Endothelial cell of umbilical vein (primary cell): ENCODE measurements around the gene QPCT. TPM values are rescaled to one million over a fixed set of nuclear protein-coding genes. Genes with fewer than 3 reads are reported as not detected.
A peak's percentile ranks its signal among the peaks of the same experiment; 100 is the strongest.

ENCODE experiments used
- BruUV-seq: library from RNA; stranded (reverse); fragments of 400-500 nt; replicated peaks from 2 replicates; lab custom pipeline; 2021; lab: Mats Ljungman, UMichigan
- CTCF ChIA-PET: fragments of 300-600, 350-600 bp; sonication (Branson Sonifier 250); formaldehyde crosslinking; loops from one replicate; lab custom pipeline; 2021; ENCODE audit warnings: antibody characterized with exemption, inconsistent platforms; lab: Charles Lee
- POLR2A ChIA-PET: fragments of 300-600, 350-600 bp; sonication (Branson Sonifier 250); formaldehyde crosslinking; loops from one replicate; lab custom pipeline; 2021; ENCODE audit warnings: antibody characterized with exemption, inconsistent platforms; lab: Charles Lee
- DNase-seq: peaks from one replicate; pipeline ENCODE4 v3.0.0-alpha.2; 2011; ENCODE audit warnings: low read depth, low spot score
- FAIRE-seq: peaks from 2 replicates; lab custom pipeline; 2011; peaks lifted over from hg19 to GRCh38; lab: Jason Lieb, UNC
- H2AFZ ChIP-seq: 2 replicates; pipeline ENCODE4 v1.6.0; 2012; ENCODE audit warnings: low read depth, low read length, control low read depth, inconsistent platforms
- H3K27ac ChIP-seq: 2 replicates; pipeline ENCODE4 v1.5.1; 2011; ENCODE audit warnings: low read depth, mild to moderate bottlenecking, control low read depth, low read length, moderate library complexity; ENCODE audit not compliant: insufficient read depth
- H3K27me3 ChIP-seq, 2 experiments: 2 replicates each; pipeline versions ENCODE4 v1.6.0 to v1.6.1; 2011; ENCODE audit warnings: low read length in 2 of 2, mixed read lengths in 1 of 2; ENCODE audit not compliant: control insufficient read depth in 2 of 2, insufficient read depth in 2 of 2
- H3K36me3 ChIP-seq, 2 experiments: 2 replicates in 1 of 2; 3 replicates in 1 of 2; pipeline ENCODE4 v1.5.1; 2011; ENCODE audit warnings: low read length in 2 of 2, mild to moderate bottlenecking in 1 of 2, moderate library complexity in 1 of 2; ENCODE audit not compliant: control insufficient read depth in 2 of 2, insufficient read depth in 2 of 2; ENCODE audit errors: extremely low read depth in 1 of 2
- H3K4me1 ChIP-seq: 3 replicates; pipeline ENCODE4 v1.5.1; 2011; ENCODE audit warnings: mild to moderate bottlenecking, low read length; ENCODE audit not compliant: control insufficient read depth, insufficient read depth; ENCODE audit errors: extremely low read depth
- H3K4me2 ChIP-seq: 2 replicates; pipeline ENCODE4 v1.6.1; 2011; ENCODE audit warnings: low read length, control low read depth, mixed read lengths; ENCODE audit not compliant: insufficient read depth
- H3K4me3 ChIP-seq, 3 experiments: fragments of 200-600 bp in 1 of 3; sonication (generic), shearing (Covaris generic) in 1 of 3; replicated peaks in 1 of 3; 2 replicates each; pipeline ENCODE4 v1.5.1; 2011 to 2016; ENCODE audit warnings: control low read depth in 3 of 3, low read length in 3 of 3, mild to moderate bottlenecking in 2 of 3, inconsistent platforms in 1 of 3, low read depth in 1 of 3, moderate library complexity in 1 of 3; ENCODE audit not compliant: insufficient read depth in 1 of 3
- H3K79me2 ChIP-seq: 2 replicates; pipeline ENCODE4 v1.6.0; 2012; ENCODE audit warnings: low read length, inconsistent platforms; ENCODE audit not compliant: control insufficient read depth, insufficient read depth
- H3K9ac ChIP-seq: replicated peaks from 2 replicates; pipeline ENCODE3; 2011; ENCODE audit warnings: low read length, control low read depth; ENCODE audit not compliant: insufficient read depth; ENCODE audit errors: extremely low read depth
- H3K9me1 ChIP-seq: replicated peaks from 3 replicates; pipeline ENCODE4 v1.6.0; 2011; ENCODE audit warnings: mild to moderate bottlenecking, low read length; ENCODE audit not compliant: control insufficient read depth, insufficient read depth; ENCODE audit errors: extremely low read depth
- H3K9me3 ChIP-seq: replicated peaks from 2 replicates; pipeline ENCODE4 v1.5.1; 2012; ENCODE audit warnings: low read length, inconsistent platforms; ENCODE audit not compliant: control insufficient read depth, insufficient read depth
- H4K20me1 ChIP-seq: replicated peaks from 2 replicates; pipeline ENCODE3; 2011; ENCODE audit warnings: mild to moderate bottlenecking, low read length; ENCODE audit not compliant: control insufficient read depth, insufficient read depth; ENCODE audit errors: extremely low read depth
- EZH2 ChIP-seq: IDR thresholded peaks from 2 replicates; pipeline ENCODE4 v1.6.1; 2012; ENCODE audit warnings: borderline replicate concordance, low read depth, mild to moderate bottlenecking, moderate library complexity, low read length, inconsistent platforms; ENCODE audit not compliant: severe bottlenecking
- FOS ChIP-seq: IDR thresholded peaks from 2 replicates; pipeline ENCODE4 v1.6.1; 2011; ENCODE audit warnings: mild to moderate bottlenecking, low read length, moderate library complexity, borderline replicate concordance; ENCODE audit not compliant: insufficient read depth
- GATA2 ChIP-seq: IDR thresholded peaks from 2 replicates; pipeline ENCODE4 v1.7.0; 2011; ENCODE audit warnings: low read depth, mild to moderate bottlenecking, moderate library complexity, mixed read lengths, low read length; ENCODE audit not compliant: insufficient read length, insufficient read depth
- JUN ChIP-seq: IDR thresholded peaks from 2 replicates; pipeline ENCODE4 v1.6.1; 2011; ENCODE audit warnings: borderline replicate concordance, low read depth; ENCODE audit not compliant: insufficient read length, insufficient read depth
- MAX ChIP-seq: IDR thresholded peaks from 2 replicates; pipeline ENCODE4 v1.6.1; 2011; ENCODE audit not compliant: insufficient read depth, insufficient read length
- MYC ChIP-seq: IDR thresholded peaks from one replicate; pipeline ENCODE4 v1.6.1; 2011; ENCODE audit warnings: mild to moderate bottlenecking, low read depth, low read length
- POLR2A ChIP-seq: IDR thresholded peaks from 2 replicates; pipeline ENCODE4 v1.6.1; 2012; ENCODE audit warnings: low read depth, mild to moderate bottlenecking, control low read depth, low read length
- POLR2AphosphoS5 ChIP-seq: IDR thresholded peaks from 2 replicates; pipeline ENCODE4 v1.6.1; 2012; ENCODE audit warnings: low read depth, mild to moderate bottlenecking, control low read depth, low read length, moderate library complexity; ENCODE audit not compliant: insufficient read depth
- dilution Hi-C: fragments of 300-500 bp; cut with MboI; formaldehyde crosslinking; loops from one replicate; pipeline ENCODE4 v1.15.0; 2019; ENCODE audit warnings: low sequenced_read_pairs; ENCODE audit not compliant: extremely low pct_ligation_motif_present
- intact Hi-C: fragments of 100-400 bp; cut with micrococcal nuclease; formaldehyde crosslinking; loops from one replicate; pipeline ENCODE4 v1.10.0; 2022
- polyA plus RNA-seq, 4 experiments: library from polyadenylated mRNA; depleted of rRNA in 3 of 4; stranded (reverse) in 3 of 4; unstranded in 1 of 4; fragments of >200 nt; gene quantifications; 2 replicates each; pipeline versions ENCODE4 v1.2.1 to v1.2.3, GENCODE V29; 2011 to 2012; ENCODE audit warnings: missing spikeins in 1 of 4
- total RNA-seq: library from RNA; stranded (reverse); gene quantifications from 2 replicates; pipeline ENCODE4 v1.2.3, GENCODE V29; 2021
- TF ChIP-seq, protein P1 (sequence below), 2 donors: IDR thresholded peaks; 1 replicate in 1 of 2; 2 replicates in 1 of 2; pipeline ENCODE4 v1.5.1; 2011; ENCODE audit warnings: low read length in 2 of 2, mild to moderate bottlenecking in 2 of 2, moderate library complexity in 2 of 2, control low read depth in 1 of 2, inconsistent platforms in 1 of 2, low read depth in 1 of 2; ENCODE audit not compliant: insufficient read depth in 1 of 2; ENCODE audit errors: extremely low read depth in 1 of 2

The QPCT gene
- total and polyA plus RNA-seq, 2 donors (not counting 3 experiments of a cell fraction or from before 2014, with no cell fraction given) = 12.8 to 17.2 TPM

DNA sequence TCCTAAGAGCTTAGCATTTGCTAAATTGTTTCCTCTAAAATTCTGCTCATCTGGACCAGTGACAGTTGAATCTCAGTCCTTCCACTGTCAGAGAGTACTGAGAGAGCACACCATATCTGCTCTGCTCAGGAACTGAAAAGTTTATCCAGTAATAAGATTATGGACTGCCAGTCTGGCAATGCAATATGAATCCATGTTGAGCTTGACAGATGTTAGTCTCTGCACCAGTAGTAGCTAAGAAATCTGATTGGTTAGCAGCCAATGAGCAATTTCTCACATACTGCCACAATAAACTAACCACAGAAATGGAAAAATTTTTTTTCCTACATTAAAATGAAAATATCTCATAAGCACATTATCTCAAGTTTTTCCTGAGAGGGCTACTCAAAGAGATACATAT lies 22.1 kb upstream of the QPCT start:
- Histone ChIP-seq H3K4me3 (peak overlapping the region in 2 of 3 experiments; percentile 97 to 98), H2AFZ (no peak overlapping the region), H3K9me1 (no peaks in the 10 kb centered on the region), H4K20me1 (peaks cover 10% of the 10 kb centered on the region), H3K9ac (peak overlapping the region; percentile 93), H3K9me3 (no peaks in the 10 kb centered on the region), H3K27me3 (no peaks in the 10 kb centered on the region), H3K27ac (no peak overlapping the region), H3K36me3 (peaks cover 0 to 5% of the 10 kb centered on the region in 2 experiments), H3K79me2 (peaks cover 68% of the 10 kb centered on the region), H3K4me1 (peaks cover 27% of the 10 kb centered on the region), H3K4me2 (peak overlapping the region; percentile 97)
- CTCF ChIA-PET = interaction anchor here (0.8 to 2.6 kb wide), 11 partner anchors 10 to 555 kb away, joined by 3 to 18 read pairs (median 6); no protein-coding TSS in a partner anchor
- TF ChIP-seq GATA2 (no peak), MYC (no peak), POLR2AphosphoS5 (no peak), JUN (no peak), EZH2 (no peak), POLR2A (no peak), MAX (no peak), FOS (no peak)
- TF ChIP-seq, protein P1, sequence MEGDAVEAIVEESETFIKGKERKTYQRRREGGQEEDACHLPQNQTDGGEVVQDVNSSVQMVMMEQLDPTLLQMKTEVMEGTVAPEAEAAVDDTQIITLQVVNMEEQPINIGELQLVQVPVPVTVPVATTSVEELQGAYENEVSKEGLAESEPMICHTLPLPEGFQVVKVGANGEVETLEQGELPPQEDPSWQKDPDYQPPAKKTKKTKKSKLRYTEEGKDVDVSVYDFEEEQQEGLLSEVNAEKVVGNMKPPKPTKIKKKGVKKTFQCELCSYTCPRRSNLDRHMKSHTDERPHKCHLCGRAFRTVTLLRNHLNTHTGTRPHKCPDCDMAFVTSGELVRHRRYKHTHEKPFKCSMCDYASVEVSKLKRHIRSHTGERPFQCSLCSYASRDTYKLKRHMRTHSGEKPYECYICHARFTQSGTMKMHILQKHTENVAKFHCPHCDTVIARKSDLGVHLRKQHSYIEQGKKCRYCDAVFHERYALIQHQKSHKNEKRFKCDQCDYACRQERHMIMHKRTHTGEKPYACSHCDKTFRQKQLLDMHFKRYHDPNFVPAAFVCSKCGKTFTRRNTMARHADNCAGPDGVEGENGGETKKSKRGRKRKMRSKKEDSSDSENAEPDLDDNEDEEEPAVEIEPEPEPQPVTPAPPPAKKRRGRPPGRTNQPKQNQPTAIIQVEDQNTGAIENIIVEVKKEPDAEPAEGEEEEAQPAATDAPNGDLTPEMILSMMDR (IDR thresholded peaks at IDR 0.05; ENCODE audit: extremely low read depth in 1 of 2, insufficient read depth in 1 of 2, low read depth in 1 of 2, low read length in 2 of 2) = no peak
- DNase-seq (peak; percentile 54), FAIRE-seq (no peak)
- dilution Hi-C loops (no loop called here), intact Hi-C loops (loop anchor here (5.0 to 10.0 kb wide), 3 partner anchors 90 to 750 kb away; partner anchors contain the start of genes CEBPZ and NDUFAF7)
- no TSS peak for BruUV-seq
- POLR2A ChIA-PET = no interaction called here
